IMR-90 (cell line): ENCODE results near the gene SNCG. TPM values are rescaled to one million over a fixed set of nuclear protein-coding genes. Genes with fewer than 3 reads are reported as not detected.
"Not testable (repeated sequence)": the region's sequence is repeated elsewhere in the genome, so short reads cannot be mapped to it uniquely, and the experiment has no call there.

ENCODE experiments used
- ATAC-seq: fragments of 200-7000 bp; cut with Tn5 transposase; 2 replicates; pipeline ENCODE4 v1.9.1; 2020; ENCODE audit warnings: low read depth, mild to moderate bottlenecking, moderate library complexity
- BruUV-seq: library from RNA; stranded (reverse); fragments of 400-500 nt; replicated peaks from 2 replicates; lab custom pipeline; 2021; lab: Mats Ljungman, UMichigan
- CTCF ChIA-PET: fragments of 300-600 bp; formaldehyde crosslinking; extraction: SDS; loops from one replicate; lab custom pipeline; 2021; ENCODE audit warnings: antibody characterized with exemption; lab: Yijun Ruan, JAX
- POLR2A ChIA-PET: fragments of 300-600 bp; sonication (Branson Sonifier 250); formaldehyde crosslinking; loops from one replicate; lab custom pipeline; 2022; ENCODE audit warnings: antibody characterized with exemption; ENCODE audit not compliant: unreplicated experiment; lab: Charles Lee
- DNase-seq: peaks from one replicate; pipeline ENCODE4 v3.0.0; 2013
- H2AFZ ChIP-seq: replicated peaks from 2 replicates; pipeline ENCODE3; 2013; ENCODE audit warnings: low read length, mild to moderate bottlenecking; ENCODE audit not compliant: poor library complexity
- H2AK5ac ChIP-seq: 2 replicates; pipeline ENCODE4 v1.6.1; 2013; ENCODE audit warnings: low read depth, low read length, inconsistent platforms
- H2AK9ac ChIP-seq: replicated peaks from 2 replicates; pipeline ENCODE3; 2013; ENCODE audit warnings: mild to moderate bottlenecking, low read depth, low read length, moderate library complexity; ENCODE audit not compliant: poor library complexity
- H2BK120ac ChIP-seq: 2 replicates; pipeline ENCODE4 v1.6.1; 2013; ENCODE audit warnings: low read depth, low read length, inconsistent platforms
- H2BK15ac ChIP-seq: 3 replicates; pipeline ENCODE4 v1.6.1; 2013; ENCODE audit warnings: low read depth, low read length, inconsistent platforms
- H2BK20ac ChIP-seq: 2 replicates; pipeline ENCODE4 v1.6.1; 2013; ENCODE audit warnings: low read depth, mild to moderate bottlenecking, inconsistent platforms, low read length, moderate library complexity
- H2BK5ac ChIP-seq: 2 replicates; pipeline ENCODE4 v1.6.1; 2013; ENCODE audit warnings: mild to moderate bottlenecking, low read depth, low read length, inconsistent platforms; ENCODE audit not compliant: poor library complexity, severe bottlenecking
- H3K14ac ChIP-seq: replicated peaks from 2 replicates; pipeline ENCODE4 v1.6.1; 2013; ENCODE audit warnings: low read depth, low read length, inconsistent platforms
- H3K18ac ChIP-seq: 2 replicates; pipeline ENCODE4 v1.6.1; 2013; ENCODE audit warnings: low read depth, low read length, control low read depth
- H3K23ac ChIP-seq: 2 replicates; pipeline ENCODE4 v1.6.1; 2013; ENCODE audit warnings: low read depth, low read length, inconsistent platforms
- H3K27ac ChIP-seq: 2 replicates; pipeline ENCODE4 v1.5.1; 2013; ENCODE audit warnings: mild to moderate bottlenecking, control low read depth, low read length; ENCODE audit not compliant: insufficient read depth
- H3K27me3 ChIP-seq: 2 replicates; pipeline ENCODE4 v1.6.1; 2013; ENCODE audit warnings: low read length; ENCODE audit not compliant: control insufficient read depth, insufficient read depth
- H3K36me3 ChIP-seq: 2 replicates; pipeline ENCODE4 v1.6.1; 2013; ENCODE audit warnings: low read length, mixed read lengths; ENCODE audit not compliant: control insufficient read depth, insufficient read depth
- H3K4ac ChIP-seq: 2 replicates; pipeline ENCODE4 v1.6.1; 2013; ENCODE audit warnings: low read depth, low read length, inconsistent platforms
- H3K4me1 ChIP-seq: 2 replicates; pipeline ENCODE4 v1.6.1; 2013; ENCODE audit warnings: low read length, mixed read lengths; ENCODE audit not compliant: control insufficient read depth, insufficient read depth
- H3K4me2 ChIP-seq: 2 replicates; pipeline ENCODE4 v1.6.1; 2013; ENCODE audit warnings: low read depth, mild to moderate bottlenecking, control low read depth, low read length, moderate library complexity
- H3K4me3 ChIP-seq: 2 replicates; pipeline ENCODE4 v1.5.1; 2013; ENCODE audit warnings: low read depth, mild to moderate bottlenecking, control low read depth, low read length, moderate library complexity; ENCODE audit not compliant: insufficient read depth
- H3K56ac ChIP-seq: 2 replicates; pipeline ENCODE4 v1.6.1; 2013; ENCODE audit warnings: low read length, inconsistent platforms; ENCODE audit not compliant: insufficient read depth; ENCODE audit errors: extremely low read depth
- H3K79me1 ChIP-seq, 2 experiments: 2 replicates each; pipeline ENCODE4 v1.6.1; 2013; ENCODE audit warnings: low read length in 2 of 2, inconsistent platforms in 1 of 2, low read depth in 1 of 2
- H3K9ac ChIP-seq: 2 replicates; pipeline ENCODE4 v1.6.1; 2013; ENCODE audit warnings: low read depth, low read length, control low read depth
- H3K9me1 ChIP-seq: 2 replicates; pipeline ENCODE4 v1.6.1; 2013; ENCODE audit warnings: low read length, inconsistent platforms; ENCODE audit not compliant: insufficient read depth
- H3K9me3 ChIP-seq: 2 replicates; pipeline ENCODE4 v1.6.1; 2013; ENCODE audit warnings: low read length; ENCODE audit not compliant: control insufficient read depth, insufficient read depth
- H4K20me1 ChIP-seq: 2 replicates; pipeline ENCODE4 v1.6.1; 2013; ENCODE audit warnings: low read length, inconsistent platforms; ENCODE audit not compliant: insufficient read depth
- H4K5ac ChIP-seq: 2 replicates; pipeline ENCODE4 v1.6.1; 2013; ENCODE audit warnings: mild to moderate bottlenecking, low read depth, low read length, control low read depth
- H4K8ac ChIP-seq, 2 experiments: 2 replicates each; pipeline ENCODE4 v1.6.1; 2013; ENCODE audit warnings: low read depth in 2 of 2, low read length in 2 of 2, control low read depth in 1 of 2, inconsistent platforms in 1 of 2
- H4K91ac ChIP-seq: 2 replicates; pipeline ENCODE4 v1.6.1; 2013; ENCODE audit warnings: low read depth, low read length, inconsistent platforms; ENCODE audit not compliant: insufficient read depth
- BHLHE40 ChIP-seq: fragments of 150-350 bp; IDR thresholded peaks from 2 replicates; pipeline ENCODE4 v1.6.1; 2016; ENCODE audit warnings: mild to moderate bottlenecking, low read depth, low read length
- WGBS, 2 experiments: methylation state at CpG; one replicate each; pipeline versions ENCODE4 v1.1.5 to v1.1.7; 2013; ENCODE audit warnings: missing lambda C conversion rate in 2 of 2; ENCODE audit not compliant: insufficient read length in 1 of 2; ENCODE audit errors: extremely low coverage in 2 of 2; 5-methylcytosine and 5-hydroxymethylcytosine counted together
- dilution Hi-C: fragments of 300-500 bp; cut with HindIII; formaldehyde crosslinking; loops from one replicate; pipeline ENCODE4 v1.14.3; 2018; ENCODE audit warnings: low sequenced_read_pairs; ENCODE audit not compliant: unreplicated experiment
- in situ Hi-C: fragments of 300-500 bp; cut with MboI; formaldehyde crosslinking; loops from 3 replicates; pipeline ENCODE4 v1.14.3; 2019; ENCODE audit warnings: low sequenced_read_pairs, inconsistent platforms, mixed read lengths
- intact Hi-C: fragments of 100-400 bp; cut with micrococcal nuclease; formaldehyde crosslinking; loops from 2 replicates; pipeline ENCODE4 v1.10.0; 2022
- polyA plus RNA-seq, 3 experiments: library from polyadenylated mRNA; depleted of rRNA; stranded (reverse); fragments of >200 nt; gene quantifications; 2 replicates each; pipeline ENCODE4 v1.2.3, GENCODE V29; 2012; ENCODE audit warnings: low replicate concordance in 1 of 3
- total RNA-seq: library from RNA; depleted of rRNA; stranded (reverse); fragments of >200 nt; gene quantifications from 2 replicates; pipeline ENCODE4 v1.2.3, GENCODE V29; 2012

The SNCG gene
- total and polyA plus RNA-seq, 2 of the 4 experiments (the other 2 are of a cell fraction): 10.6 to 19.0 TPM

DNA sequence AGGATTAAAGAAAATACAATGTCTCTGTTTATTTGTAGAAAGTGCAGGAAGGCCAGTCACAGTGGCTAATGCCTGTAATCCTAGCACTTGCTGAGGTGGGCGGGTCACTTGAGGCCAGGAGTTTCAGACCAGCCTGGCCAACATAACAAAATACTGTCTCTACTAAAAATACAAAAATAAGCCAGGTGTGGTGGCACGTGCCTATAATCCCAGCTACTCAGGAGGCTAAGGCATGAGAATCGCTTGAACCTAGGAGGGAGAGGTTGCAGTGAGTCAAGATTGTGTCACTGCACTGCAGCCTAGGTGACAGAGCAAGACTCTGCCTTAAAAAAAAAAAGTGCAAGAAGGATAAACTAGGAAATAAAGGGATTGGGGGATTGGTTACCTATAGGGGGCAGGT is 20.1 kb downstream of the SNCG start:
- H3K27ac ChIP-seq, H3K9ac ChIP-seq, intact Hi-C loops, H2AK5ac ChIP-seq, H2AK9ac ChIP-seq, H4K20me1 ChIP-seq, H2BK120ac ChIP-seq, H3K4me2 ChIP-seq, H2AFZ ChIP-seq, H3K14ac ChIP-seq, H4K91ac ChIP-seq, ATAC-seq, H3K4me1 ChIP-seq, in situ Hi-C loops, H2BK5ac ChIP-seq, H3K79me1 ChIP-seq, H3K27me3 ChIP-seq, H4K5ac ChIP-seq, H3K9me1 ChIP-seq, H3K9me3 ChIP-seq, H3K18ac ChIP-seq, H4K8ac ChIP-seq, H3K4me3 ChIP-seq, BruUV-seq, H3K23ac ChIP-seq, H2BK15ac ChIP-seq, H3K36me3 ChIP-seq, POLR2A ChIA-PET, H3K56ac ChIP-seq, H2BK20ac ChIP-seq, H3K4ac ChIP-seq, dilution Hi-C loops: not testable (repeated sequence)
- CTCF ChIA-PET: interaction anchor here (1.4 kb wide), 1 partner anchor 12 kb away, joined by 3 read pairs; no protein-coding TSS in a partner anchor
- peak; percentile 27 for DNase-seq
- TF ChIP-seq BHLHE40: peak; percentile 62; the same call in 1 of the 2 replicates
- no CpG with 5 or more reads among the region's 3 CpGs for WGBS, 2 experiments
